Gastrocnemius medialis (tissue), 4 donors: ENCODE measurements around the gene IQCH.

ENCODE experiments used
- CTCF ChIP-seq, 5 experiments: fragments of 450-650 bp in 3 of 5; fragments of 200-600 bp in 2 of 5; sonication (generic) in 2 of 5; IDR thresholded peaks in 4 of 5; conservative IDR thresholded peaks in 1 of 5; 1 replicate in 4 of 5; 2 replicates in 1 of 5; pipeline ENCODE4 v1.5.1; 2016 to 2019; ENCODE audit warnings: antibody characterized with exemption in 5 of 5, mild to moderate bottlenecking in 3 of 5, moderate library complexity in 3 of 5
- POLR2A ChIP-seq, 2 donors: fragments of 450-650 bp; IDR thresholded peaks; one replicate each; pipeline ENCODE4 v1.6.1; 2017; ENCODE audit warnings: antibody characterized with exemption in 2 of 2, mild to moderate bottlenecking in 2 of 2, moderate library complexity in 2 of 2

DNA sequence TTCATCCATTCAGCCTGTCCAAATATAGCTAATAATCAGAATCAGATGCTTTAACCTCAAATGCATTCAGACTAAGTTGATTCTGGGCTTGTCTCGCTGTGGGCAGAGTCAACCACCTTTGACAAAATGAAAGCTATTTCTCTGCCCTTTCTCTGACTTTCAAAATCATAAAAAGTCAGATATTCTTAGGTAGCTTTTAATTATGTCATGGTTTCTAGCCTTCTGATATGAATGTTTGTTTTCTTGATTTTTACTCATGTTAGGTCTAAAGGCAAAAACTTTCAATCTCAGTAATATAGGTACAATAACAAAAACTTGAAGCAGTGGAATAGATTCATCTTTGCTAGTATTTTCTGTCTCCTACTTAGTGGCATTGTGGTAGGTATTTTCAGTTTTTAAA is 241.0 kb downstream of the IQCH start:
- TF ChIP-seq CTCF (IDR thresholded peaks at IDR 0.05 in 4 of 5, conservative IDR thresholded peaks at IDR 0.05 in 1 of 5) (no peak), POLR2A (IDR thresholded peaks at IDR 0.05) (no peak)
